ENCODE results near the gene CCDC85C.

DNA sequence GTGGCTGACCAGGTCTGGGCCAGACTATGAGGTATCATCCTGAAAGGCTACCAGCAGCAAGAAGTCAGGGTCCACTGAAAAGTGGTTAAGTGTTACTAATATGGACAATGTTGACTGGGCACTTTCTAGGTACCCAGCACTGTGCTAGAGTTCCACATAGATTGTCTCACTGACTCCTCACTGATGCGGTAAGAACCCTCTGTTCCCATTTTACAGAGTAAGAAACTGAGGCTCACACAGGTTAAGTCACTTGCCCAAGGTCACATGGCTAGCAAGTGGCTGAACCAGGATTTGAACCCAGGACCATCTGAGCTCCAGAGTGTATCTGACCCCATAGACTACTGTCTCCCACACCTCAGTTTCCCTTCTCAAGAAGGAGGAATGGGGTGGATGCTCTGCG, 4.6 kb upstream of the CCDC85C start:
- TF ChIP-seq, protein P1, sequence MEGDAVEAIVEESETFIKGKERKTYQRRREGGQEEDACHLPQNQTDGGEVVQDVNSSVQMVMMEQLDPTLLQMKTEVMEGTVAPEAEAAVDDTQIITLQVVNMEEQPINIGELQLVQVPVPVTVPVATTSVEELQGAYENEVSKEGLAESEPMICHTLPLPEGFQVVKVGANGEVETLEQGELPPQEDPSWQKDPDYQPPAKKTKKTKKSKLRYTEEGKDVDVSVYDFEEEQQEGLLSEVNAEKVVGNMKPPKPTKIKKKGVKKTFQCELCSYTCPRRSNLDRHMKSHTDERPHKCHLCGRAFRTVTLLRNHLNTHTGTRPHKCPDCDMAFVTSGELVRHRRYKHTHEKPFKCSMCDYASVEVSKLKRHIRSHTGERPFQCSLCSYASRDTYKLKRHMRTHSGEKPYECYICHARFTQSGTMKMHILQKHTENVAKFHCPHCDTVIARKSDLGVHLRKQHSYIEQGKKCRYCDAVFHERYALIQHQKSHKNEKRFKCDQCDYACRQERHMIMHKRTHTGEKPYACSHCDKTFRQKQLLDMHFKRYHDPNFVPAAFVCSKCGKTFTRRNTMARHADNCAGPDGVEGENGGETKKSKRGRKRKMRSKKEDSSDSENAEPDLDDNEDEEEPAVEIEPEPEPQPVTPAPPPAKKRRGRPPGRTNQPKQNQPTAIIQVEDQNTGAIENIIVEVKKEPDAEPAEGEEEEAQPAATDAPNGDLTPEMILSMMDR (IDR thresholded peaks at IDR 0.05 in 2 of 3, conservative IDR thresholded peaks at IDR 0.05 in 1 of 3; ENCODE audit: borderline replicate concordance in 1 of 3, insufficient read depth in 1 of 3, low read depth in 2 of 3, low read length in 2 of 3), result no peak
- TF ChIP-seq EZH2 (IDR thresholded peaks at IDR 0.05) (no peak), YY1 (IDR thresholded peaks at IDR 0.05; ENCODE audit: extremely low read depth, insufficient replicate concordance, low read depth, low read length) (no peak), RAD21 (IDR thresholded peaks at IDR 0.05; ENCODE audit: low read depth) (no peak), TCF7L2 (IDR thresholded peaks at IDR 0.05; ENCODE audit: borderline replicate concordance, extremely low read depth, insufficient read depth, insufficient read length) (no peak), CEBPB (IDR thresholded peaks at IDR 0.05; ENCODE audit: low read depth) (no peak), POLR2A (IDR thresholded peaks at IDR 0.05; ENCODE audit: borderline replicate concordance, extremely low read depth, insufficient read depth, insufficient read length) (no peak), EZH2phosphoT487 (IDR thresholded peaks at IDR 0.05; ENCODE audit: borderline replicate concordance) (no peak), JUND (IDR thresholded peaks at IDR 0.05) (no peak), ZNF274 (IDR thresholded peaks at IDR 0.05; ENCODE audit: low read depth, low read length) (no peak)
- TF ChIP-seq, protein P2, sequence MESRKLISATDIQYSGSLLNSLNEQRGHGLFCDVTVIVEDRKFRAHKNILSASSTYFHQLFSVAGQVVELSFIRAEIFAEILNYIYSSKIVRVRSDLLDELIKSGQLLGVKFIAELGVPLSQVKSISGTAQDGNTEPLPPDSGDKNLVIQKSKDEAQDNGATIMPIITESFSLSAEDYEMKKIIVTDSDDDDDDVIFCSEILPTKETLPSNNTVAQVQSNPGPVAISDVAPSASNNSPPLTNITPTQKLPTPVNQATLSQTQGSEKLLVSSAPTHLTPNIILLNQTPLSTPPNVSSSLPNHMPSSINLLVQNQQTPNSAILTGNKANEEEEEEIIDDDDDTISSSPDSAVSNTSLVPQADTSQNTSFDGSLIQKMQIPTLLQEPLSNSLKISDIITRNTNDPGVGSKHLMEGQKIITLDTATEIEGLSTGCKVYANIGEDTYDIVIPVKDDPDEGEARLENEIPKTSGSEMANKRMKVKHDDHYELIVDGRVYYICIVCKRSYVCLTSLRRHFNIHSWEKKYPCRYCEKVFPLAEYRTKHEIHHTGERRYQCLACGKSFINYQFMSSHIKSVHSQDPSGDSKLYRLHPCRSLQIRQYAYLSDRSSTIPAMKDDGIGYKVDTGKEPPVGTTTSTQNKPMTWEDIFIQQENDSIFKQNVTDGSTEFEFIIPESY (IDR thresholded peaks at IDR 0.05; ENCODE audit: extremely low read depth, insufficient replicate concordance, low read length), result no peak

All from HCT116 (cell line).